Urothelium cell line (cell line): Measurements from ENCODE around the gene ATRNL1.

Experiments
- DNase-seq: peaks from one replicate; pipeline ENCODE4 v3.0.0; 2011; ENCODE audit warnings: low spot score, mixed read lengths
- FAIRE-seq: peaks from 2 replicates; lab custom pipeline; 2011; peaks lifted over from hg19 to GRCh38; lab: Jason Lieb, UNC

Gene ATRNL1

DNA sequence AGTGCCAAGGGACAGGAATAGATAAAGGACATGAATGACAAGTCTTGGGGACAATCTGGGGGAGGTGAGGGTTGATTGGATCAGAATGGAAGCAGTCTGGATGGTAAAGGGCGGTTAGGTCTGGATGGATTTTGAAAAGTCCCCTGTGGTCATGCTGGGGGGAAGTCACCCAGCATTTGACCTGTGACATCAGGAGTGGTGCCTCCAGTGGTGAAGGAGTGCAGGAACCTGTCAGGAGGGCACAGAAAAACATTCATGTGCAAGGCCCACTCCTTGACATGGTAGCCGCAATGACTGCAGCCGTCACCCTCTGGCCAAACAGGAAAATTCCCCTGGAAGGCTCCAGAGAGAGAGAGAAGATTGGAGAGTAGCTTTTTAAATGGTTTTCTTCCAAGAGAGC, 875.1 kb downstream of the ATRNL1 start:
- FAIRE-seq (no peak), DNase-seq (no peak)

- DNase-seq (no peak), FAIRE-seq (no peak)
Observed at GRCh38 chr10:115969591-115969990, 876.4 kb downstream of the ATRNL1 start.

GRCh38 chr10:115971921-115972320, 878.8 kb downstream of the ATRNL1 start:
- DNase-seq (no peak), FAIRE-seq (no peak)

DNA sequence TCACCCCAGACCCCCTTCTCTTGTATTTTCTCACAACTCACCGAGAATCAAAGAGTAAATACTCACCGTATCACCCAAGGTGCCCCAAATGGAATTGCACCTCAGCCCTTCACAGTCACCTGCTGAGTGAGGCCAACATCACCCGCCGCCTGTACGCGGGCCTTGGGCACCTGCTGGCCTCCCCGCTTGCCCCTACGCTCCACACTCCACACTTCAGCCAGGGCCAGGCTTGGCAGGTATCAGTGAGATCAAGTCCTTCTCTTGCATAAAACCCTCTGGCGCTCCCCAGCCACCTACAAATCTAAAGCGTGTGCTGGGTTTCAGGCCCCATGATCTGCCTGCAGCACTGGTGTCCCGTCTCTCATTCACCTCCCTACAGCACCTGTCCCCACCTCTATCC, 879.3 kb downstream of the ATRNL1 start:
- FAIRE-seq: no peak
- no peak for DNase-seq

- FAIRE-seq (no peak), DNase-seq (no peak)
Observed at GRCh38 chr10:115974351-115974750, 881.2 kb downstream of the ATRNL1 start.

DNA sequence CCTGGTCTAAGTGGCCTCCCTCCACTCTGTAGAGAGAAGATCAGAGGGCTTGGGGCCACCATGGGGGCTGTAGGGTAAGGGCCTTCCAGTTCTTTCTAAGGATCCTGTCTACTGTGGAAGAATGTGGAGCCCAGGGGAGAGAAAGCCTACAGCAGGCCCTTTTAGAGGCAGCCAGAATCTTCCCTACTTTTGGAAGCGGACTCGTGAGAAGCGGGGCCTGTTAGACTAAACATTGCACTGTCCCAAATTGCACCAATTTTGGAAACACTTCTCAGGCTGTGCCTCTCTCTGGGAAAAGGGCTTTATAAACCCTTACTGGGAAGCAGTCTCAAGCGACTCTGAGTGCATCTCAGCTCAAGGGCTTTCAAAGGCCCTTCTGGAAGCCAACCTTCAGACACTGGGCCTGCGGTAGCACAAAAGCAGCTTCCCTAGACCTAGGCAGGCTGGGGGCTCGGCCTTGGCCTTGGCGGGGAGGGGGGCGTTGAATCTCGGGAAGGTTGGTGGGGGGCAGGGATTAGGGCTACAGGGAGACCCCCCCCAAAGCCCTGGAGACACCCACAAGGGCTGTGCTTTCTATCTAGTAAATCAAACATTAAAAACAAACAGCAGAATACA, 881.8 kb downstream of the ATRNL1 start:
- FAIRE-seq (no peak), DNase-seq (no peak)

DNA sequence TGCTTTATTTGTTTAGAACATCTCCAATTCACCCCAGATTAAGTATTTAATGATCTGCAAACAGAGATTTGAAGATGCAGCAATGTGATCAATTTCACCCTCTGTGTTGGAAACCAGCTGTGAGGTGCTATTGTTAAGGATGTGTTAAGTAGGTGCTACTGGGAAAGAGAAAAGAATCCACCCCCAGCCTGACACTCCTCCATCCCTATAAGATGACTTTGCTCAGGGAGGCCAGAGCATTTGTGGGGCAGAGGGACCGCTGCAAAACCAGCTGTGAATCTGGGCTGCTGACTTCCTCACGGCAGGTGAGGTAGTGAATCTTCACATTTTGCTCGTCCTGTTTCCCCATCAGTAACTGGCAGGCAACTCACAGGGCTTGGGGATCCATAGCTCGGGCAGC, 882.3 kb downstream of the ATRNL1 start:
- FAIRE-seq (no peak), DNase-seq (no peak)

GRCh38 chr10:115976342-115976741, 883.2 kb downstream of the ATRNL1 start:
- no peak for FAIRE-seq
- no peak for DNase-seq

GRCh38 chr10:115977855-115978254, 884.7 kb downstream of the ATRNL1 start:
- no peak for FAIRE-seq

DNA sequence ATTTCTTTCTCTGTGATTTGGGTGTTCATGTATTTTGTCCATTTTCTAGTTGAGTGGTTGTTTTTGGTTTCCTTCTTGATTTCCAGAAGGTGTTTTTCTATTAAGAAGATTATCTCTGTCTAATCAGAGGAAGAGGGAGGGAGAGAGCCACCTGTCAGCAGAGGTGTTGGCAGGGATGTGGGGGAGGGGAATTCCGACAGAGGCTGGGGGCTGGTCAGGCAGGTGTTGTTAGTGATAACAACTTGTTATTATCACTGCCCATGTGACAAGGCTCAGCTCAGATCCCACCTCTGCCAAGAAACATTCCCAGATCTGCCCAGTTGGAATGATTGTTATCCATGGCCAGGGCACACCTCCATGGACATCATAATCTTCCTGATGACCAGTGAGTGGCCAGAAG, 886.4 kb downstream of the ATRNL1 start:
- DNase-seq: no peak
- no peak for FAIRE-seq

More at GRCh38 chr10:115977855-115978254, 884.7 kb downstream of the ATRNL1 start:
- DNase-seq: no peak

DNA sequence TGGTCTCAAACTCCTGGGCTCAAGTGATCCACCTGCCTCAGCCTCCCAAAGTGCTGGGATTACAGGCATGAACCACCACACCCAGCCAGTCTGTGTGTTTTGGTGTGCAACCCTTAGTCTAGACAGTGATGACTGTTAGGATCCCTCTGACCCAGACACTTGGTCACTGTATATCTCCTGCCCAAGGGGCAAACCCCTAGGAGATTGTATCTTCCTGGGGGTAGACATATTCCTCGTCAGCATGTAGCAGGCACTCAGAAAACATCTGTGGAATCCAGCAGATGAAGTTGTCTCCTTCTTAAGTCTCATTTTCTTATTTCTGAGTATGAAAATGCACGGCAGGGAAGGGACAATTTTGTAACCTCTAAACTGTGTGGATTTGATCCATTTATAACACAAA, 887.3 kb downstream of the ATRNL1 start:
- FAIRE-seq: no peak

DNA sequence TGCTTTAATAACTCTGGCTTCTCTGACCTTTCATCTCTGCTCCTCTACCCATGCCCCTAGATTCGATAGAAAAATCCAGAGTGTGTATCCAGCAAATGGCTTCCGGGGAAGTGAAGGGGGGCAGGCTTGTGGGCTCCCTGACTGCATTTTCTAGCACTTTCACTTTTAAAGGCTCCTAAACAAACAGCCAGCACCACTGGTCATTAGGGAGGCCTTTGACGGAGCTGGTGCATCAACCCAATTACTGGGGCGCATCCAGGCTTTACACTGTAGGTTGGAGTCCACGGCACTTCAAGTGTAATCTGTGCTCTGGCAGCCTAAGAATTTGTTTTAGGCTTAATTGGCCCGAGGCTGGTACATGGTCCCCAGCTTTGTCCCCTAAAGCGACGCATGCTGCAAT, 887.9 kb downstream of the ATRNL1 start:
- DNase-seq (no peak), FAIRE-seq (no peak)

More for the DNA sequence above, 887.3 kb downstream of the ATRNL1 start:
- DNase-seq: no peak

DNA sequence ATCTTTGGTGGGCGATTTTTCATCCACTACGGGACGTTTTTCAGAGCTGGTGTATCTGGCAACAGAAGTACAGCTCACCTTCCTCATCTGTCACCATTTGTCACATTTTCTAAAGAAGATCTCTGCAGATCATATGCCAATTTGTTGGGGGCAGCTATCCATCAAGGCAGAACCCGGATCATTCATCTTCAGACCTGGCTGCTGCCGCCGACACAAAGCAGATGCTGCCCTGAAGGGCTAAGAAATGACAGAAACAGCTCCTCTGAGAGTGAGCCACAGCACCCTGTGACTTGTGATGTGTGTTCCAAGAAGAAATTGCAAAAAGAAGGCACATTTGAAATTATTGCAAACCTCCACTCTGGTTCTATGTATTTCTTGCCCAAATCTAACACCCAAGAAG, 888.9 kb downstream of the ATRNL1 start:
- no peak for DNase-seq
- no peak for FAIRE-seq

- FAIRE-seq (no peak), DNase-seq (no peak)
Observed at GRCh38 chr10:115982526-115982925, 889.4 kb downstream of the ATRNL1 start.

GRCh38 chr10:115985786-115986185, 892.6 kb downstream of the ATRNL1 start:
- DNase-seq (no peak), FAIRE-seq (no peak)

DNA sequence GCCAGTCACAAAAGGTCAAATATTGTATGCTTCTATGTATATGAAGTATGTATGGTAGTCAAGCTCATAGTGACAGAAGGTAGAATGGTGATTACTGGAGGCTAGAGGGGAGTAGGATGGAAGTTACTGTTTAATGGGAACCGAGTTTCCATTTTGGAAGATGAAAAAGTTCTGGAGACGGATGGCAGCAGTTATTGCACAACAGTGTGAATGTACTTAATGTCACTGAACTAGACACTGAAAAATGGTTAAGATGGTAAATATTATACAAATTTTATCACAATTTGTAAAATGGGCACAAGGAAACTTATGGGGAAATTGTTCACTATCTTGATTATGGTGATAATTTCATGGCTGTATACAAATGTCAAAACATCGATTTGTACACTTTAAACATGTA, 895.2 kb downstream of the ATRNL1 start:
- no peak for FAIRE-seq
- DNase-seq: no peak

GRCh38 chr10:115989621-115990020, 896.5 kb downstream of the ATRNL1 start:
- no peak for DNase-seq
- FAIRE-seq: no peak

DNA sequence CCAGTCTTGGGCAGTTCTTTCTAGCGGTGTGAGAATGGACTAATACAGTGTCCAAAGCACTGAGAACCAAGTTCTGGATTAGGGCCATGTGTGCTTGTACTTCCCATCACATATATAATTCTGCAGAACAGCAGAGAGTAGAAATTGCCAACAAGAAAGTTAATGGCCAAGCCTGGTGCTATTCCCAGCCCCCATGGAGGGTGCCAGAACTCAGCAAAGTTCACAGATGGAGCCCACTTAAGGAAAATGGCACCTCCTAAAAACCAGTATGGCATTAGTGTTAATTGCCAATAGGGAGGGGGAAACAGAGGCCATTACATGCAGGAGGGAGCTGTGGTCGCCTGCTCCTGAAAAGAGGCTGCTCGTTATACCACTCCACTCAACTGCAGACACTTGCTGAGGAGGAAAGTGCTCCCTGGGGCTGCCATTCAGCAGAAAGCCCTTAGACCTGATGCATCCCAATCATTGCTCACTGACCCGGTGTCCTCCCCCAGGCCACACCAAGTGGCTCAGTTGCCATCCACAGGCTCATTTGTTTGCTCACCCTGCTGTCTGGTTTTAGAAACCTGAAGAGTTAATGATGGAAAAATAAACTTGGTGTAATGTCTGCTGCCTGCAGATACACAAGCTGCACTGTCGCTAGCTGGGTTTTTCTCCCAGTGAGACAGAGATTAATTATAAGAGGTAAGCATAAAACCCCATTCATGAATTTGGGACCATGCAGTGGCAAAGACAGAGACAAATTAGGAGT, 899.2 kb downstream of the ATRNL1 start:
- FAIRE-seq: no peak

GRCh38 chr10:115996031-115996430, 902.9 kb downstream of the ATRNL1 start:
- DNase-seq (no peak), FAIRE-seq (no peak)

More for the DNA sequence above, 899.2 kb downstream of the ATRNL1 start:
- no peak for DNase-seq

- no peak for DNase-seq
- no peak for FAIRE-seq
Observed at GRCh38 chr10:115998301-115998700, 905.1 kb downstream of the ATRNL1 start.
